K562 (cell line): ENCODE data around the gene SLC22A23. TPM values are rescaled to one million over a fixed set of nuclear protein-coding genes. Genes with fewer than 3 reads are reported as not detected.
A peak's percentile ranks its signal among the peaks of the same experiment; 100 is the strongest.

Experiments used
- CHD7 ChIP-seq: fragments of 200-600 bp; sonication (generic); IDR thresholded peaks from one replicate; pipeline ENCODE4 v1.6.1; 2012; ENCODE audit warnings: mild to moderate bottlenecking, low read depth, low read length, inconsistent platforms
- DLX4 ChIP-seq: fragments of 250-450 bp; sonication (Bioruptor Pico); IDR thresholded peaks from 2 replicates; pipeline ENCODE4 v1.6.1; 2021; ENCODE audit warnings: mild to moderate bottlenecking
- FOSL1 ChIP-seq: fragments of 200-800 bp; sonication (Bioruptor generic); conservative IDR thresholded peaks from 2 replicates; pipeline ENCODE4 v1.6.1; 2016; ENCODE audit warnings: missing genetic modification characterization, missing compliant biosample characterization
- FOXA1 ChIP-seq: fragments of 450-650 bp; IDR thresholded peaks from 2 replicates; pipeline ENCODE4 v1.6.1; 2016; ENCODE audit warnings: mild to moderate bottlenecking, borderline replicate concordance
- ID3 ChIP-seq, 2 experiments: fragments of 250-450 bp in 1 of 2; fragments of 450-650 bp in 1 of 2; sonication (Bioruptor Pico) in 1 of 2; IDR thresholded peaks; 2 replicates each; pipeline versions ENCODE4 v1.6.1 to v1.8.0; 2016 to 2021; ENCODE audit warnings: mild to moderate bottlenecking in 2 of 2, moderate library complexity in 2 of 2, missing compliant biosample characterization in 1 of 2, missing genetic modification characterization in 1 of 2
- KLF10 ChIP-seq: fragments of 250-450 bp; sonication (Bioruptor Pico); IDR thresholded peaks from 2 replicates; pipeline ENCODE4 v1.6.1; 2021; ENCODE audit warnings: matching md5 sums
- MCM7 ChIP-seq, 2 experiments: fragments of 450-650 bp; IDR thresholded peaks; 2 replicates each; pipeline ENCODE4 v1.6.1; 2016 to 2018
- NONO ChIP-seq, 2 experiments: fragments of 200-400 bp in 1 of 2; fragments of 450-650 bp in 1 of 2; formaldehyde crosslinking in 1 of 2; IDR thresholded peaks; 2 replicates each; pipeline ENCODE4 v1.6.1; 2017; ENCODE audit warnings: low read depth in 2 of 2, mild to moderate bottlenecking in 2 of 2, moderate library complexity in 2 of 2, low read length in 1 of 2
- ZC3H11A ChIP-seq: IDR thresholded peaks from 2 replicates; pipeline ENCODE4 v1.6.1; 2012; ENCODE audit warnings: low read depth, low read length, improper control_type of control experiment
- polyA plus RNA-seq, 8 experiments: library from polyadenylated mRNA; depleted of rRNA in 4 of 8; stranded (reverse) in 5 of 8; unstranded in 3 of 8; fragments of >200 nt; fragmentation: Nextera tagmentation in 2 of 8; fragmentation: Illumina TruSeq in 1 of 8; extraction: Ambion mirVana in 2 of 8; extraction: Trizol in 1 of 8; gene quantifications; 2 replicates each; pipeline versions ENCODE4 v1.2.1 to v1.2.3, GENCODE V29; 2011 to 2014; ENCODE audit warnings: inconsistent platforms in 1 of 8, missing spikeins in 1 of 8
- total RNA-seq, 7 experiments: library from RNA; depleted of rRNA in 6 of 7; stranded (reverse); fragments of >200 nt in 6 of 7; fragmentation: Illumina TruSeq in 2 of 7; extraction: Trizol in 2 of 7; gene quantifications; 2 replicates each; pipeline versions ENCODE4 v1.2.1 to v1.2.3, GENCODE V29; 2011 to 2021; ENCODE audit warnings: low replicate concordance in 1 of 7
- TF ChIP-seq, protein P1 (sequence below): sonication (generic); formaldehyde crosslinking; IDR thresholded peaks from 2 replicates; pipeline ENCODE4 v1.8.0; 2022; ENCODE audit warnings: mild to moderate bottlenecking, missing genetic modification reagents, borderline replicate concordance
- TF ChIP-seq, protein P2 (sequence below): sonication (generic); formaldehyde crosslinking; IDR thresholded peaks from 2 replicates; pipeline ENCODE4 v1.8.0; 2022; ENCODE audit warnings: missing genetic modification reagents, mild to moderate bottlenecking, moderate library complexity, borderline replicate concordance

SLC22A23 gene
- total and polyA plus RNA-seq, 9 of the 15 experiments (the other 6 are each of a cell fraction or from before 2014, with no cell fraction given): 0.30 to 8.7 (median 2.5) TPM

- TF ChIP-seq CHD7 (no peak), NONO (IDR thresholded peaks at IDR 0.05; ENCODE audit: low read depth in 2 of 2, low read length in 1 of 2) (no peak), KLF10 (CRISPR knock-in tag) (no peak), ZC3H11A (no peak), DLX4 (CRISPR knock-in tag) (no peak), FOSL1 (tag) (no peak), ID3 (CRISPR knock-in tag; IDR thresholded peaks at IDR 0.05) (no peak), ID3 (tag; IDR thresholded peaks at IDR 0.05) (no peak), FOXA1 (no peak), MCM7 (IDR thresholded peaks at IDR 0.05) (no peak)
- TF ChIP-seq, protein P1, sequence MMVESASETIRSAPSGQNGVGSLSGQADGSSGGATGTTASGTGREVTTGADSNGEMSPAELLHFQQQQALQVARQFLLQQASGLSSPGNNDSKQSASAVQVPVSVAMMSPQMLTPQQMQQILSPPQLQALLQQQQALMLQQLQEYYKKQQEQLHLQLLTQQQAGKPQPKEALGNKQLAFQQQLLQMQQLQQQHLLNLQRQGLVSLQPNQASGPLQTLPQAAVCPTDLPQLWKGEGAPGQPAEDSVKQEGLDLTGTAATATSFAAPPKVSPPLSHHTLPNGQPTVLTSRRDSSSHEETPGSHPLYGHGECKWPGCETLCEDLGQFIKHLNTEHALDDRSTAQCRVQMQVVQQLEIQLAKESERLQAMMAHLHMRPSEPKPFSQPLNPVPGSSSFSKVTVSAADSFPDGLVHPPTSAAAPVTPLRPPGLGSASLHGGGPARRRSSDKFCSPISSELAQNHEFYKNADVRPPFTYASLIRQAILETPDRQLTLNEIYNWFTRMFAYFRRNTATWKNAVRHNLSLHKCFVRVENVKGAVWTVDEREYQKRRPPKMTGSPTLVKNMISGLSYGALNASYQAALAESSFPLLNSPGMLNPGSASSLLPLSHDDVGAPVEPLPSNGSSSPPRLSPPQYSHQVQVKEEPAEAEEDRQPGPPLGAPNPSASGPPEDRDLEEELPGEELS (CRISPR knock-in tag): no peak
- TF ChIP-seq, protein P2, sequence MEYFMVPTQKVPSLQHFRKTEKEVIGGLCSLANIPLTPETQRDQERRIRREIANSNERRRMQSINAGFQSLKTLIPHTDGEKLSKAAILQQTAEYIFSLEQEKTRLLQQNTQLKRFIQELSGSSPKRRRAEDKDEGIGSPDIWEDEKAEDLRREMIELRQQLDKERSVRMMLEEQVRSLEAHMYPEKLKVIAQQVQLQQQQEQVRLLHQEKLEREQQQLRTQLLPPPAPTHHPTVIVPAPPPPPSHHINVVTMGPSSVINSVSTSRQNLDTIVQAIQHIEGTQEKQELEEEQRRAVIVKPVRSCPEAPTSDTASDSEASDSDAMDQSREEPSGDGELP (CRISPR knock-in tag): peak; percentile 37; the same call in 1 of the 2 replicates
Measured at GRCh38 chr6:3372184-3372846, 84.5 kb downstream of the SLC22A23 start (continued).
